ENCODE results near the gene IGHMBP2.

Gene IGHMBP2

DNA sequence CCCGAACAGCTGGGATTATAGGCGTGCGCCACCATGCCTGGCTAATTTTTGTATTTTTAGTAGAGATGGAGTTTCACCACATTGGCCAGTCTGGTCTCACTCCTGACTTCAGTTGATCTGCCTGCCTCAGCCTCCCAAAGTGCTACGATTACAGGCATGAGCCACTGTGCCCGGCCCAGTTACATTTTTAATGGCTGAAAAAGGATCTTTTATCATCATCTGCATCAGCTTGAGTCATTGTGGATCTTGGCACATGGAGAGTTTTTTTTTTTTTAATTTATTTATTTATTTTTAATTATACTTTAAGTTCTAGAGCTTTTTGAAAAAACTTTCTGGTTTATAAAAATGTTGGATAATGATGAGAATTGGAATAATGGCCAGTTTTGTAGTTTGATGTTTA, 8.6 kb downstream of the IGHMBP2 start:
- ChIA-PET POLR2A (no interaction called here), CTCF (no interaction called here)
- DNase-seq (ENCODE audit: extremely low spot score): no peak
- TF ChIP-seq, protein P1, sequence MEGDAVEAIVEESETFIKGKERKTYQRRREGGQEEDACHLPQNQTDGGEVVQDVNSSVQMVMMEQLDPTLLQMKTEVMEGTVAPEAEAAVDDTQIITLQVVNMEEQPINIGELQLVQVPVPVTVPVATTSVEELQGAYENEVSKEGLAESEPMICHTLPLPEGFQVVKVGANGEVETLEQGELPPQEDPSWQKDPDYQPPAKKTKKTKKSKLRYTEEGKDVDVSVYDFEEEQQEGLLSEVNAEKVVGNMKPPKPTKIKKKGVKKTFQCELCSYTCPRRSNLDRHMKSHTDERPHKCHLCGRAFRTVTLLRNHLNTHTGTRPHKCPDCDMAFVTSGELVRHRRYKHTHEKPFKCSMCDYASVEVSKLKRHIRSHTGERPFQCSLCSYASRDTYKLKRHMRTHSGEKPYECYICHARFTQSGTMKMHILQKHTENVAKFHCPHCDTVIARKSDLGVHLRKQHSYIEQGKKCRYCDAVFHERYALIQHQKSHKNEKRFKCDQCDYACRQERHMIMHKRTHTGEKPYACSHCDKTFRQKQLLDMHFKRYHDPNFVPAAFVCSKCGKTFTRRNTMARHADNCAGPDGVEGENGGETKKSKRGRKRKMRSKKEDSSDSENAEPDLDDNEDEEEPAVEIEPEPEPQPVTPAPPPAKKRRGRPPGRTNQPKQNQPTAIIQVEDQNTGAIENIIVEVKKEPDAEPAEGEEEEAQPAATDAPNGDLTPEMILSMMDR (IDR thresholded peaks at IDR 0.05; ENCODE audit: control extremely low read depth, extremely low read depth, low read depth, missing control alignments): no peak

DNA sequence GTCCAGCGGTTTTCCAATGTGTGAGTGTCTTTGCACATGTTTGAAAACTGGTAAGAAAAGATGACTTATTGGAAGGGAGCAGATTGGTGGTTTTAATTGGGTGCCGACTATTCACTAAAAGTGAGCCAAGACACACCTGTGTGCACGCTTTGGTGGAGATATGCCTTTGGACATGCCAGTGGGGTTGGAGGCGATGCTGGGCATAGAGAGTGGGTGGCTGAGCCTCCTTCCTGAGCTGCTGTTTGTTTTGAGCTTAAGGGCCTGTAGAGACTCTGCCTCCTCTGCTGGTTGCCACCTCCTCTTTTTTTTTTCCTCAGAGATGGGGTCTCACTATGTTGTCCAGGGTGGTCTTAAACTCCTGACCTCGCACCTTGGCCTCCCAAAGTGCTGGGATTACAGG, 9.5 kb downstream of the IGHMBP2 start:
- CTCF ChIA-PET: interaction anchor here (0.8 kb wide), 1 partner anchor 25 kb away, joined by 3 read pairs; no protein-coding TSS in a partner anchor
- POLR2A ChIA-PET: no interaction called here
- TF ChIP-seq, protein P1 (IDR thresholded peaks at IDR 0.05; ENCODE audit: control extremely low read depth, extremely low read depth, low read depth, missing control alignments): no peak
- no peak for DNase-seq (ENCODE audit: extremely low spot score)

DNA sequence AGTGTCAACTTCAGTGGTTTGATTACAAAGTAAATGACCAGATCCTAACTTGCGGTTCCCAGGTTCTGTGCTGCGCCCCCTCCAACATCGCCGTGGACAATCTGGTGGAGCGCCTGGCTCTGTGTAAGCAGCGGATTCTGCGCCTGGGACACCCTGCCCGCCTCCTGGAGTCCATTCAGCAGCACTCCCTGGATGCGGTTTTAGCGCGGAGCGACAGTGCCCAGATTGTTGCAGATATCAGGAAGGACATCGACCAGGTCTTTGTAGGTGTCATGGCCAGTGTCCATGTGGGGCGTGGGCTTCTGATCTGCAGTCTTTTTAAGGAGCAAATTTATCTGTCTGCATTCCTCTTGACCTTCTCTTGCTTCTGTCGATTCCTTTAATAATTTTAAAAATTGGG, 11.1 kb downstream of the IGHMBP2 start:
- no peak for DNase-seq (ENCODE audit: extremely low spot score)
- TF ChIP-seq, protein P1 (IDR thresholded peaks at IDR 0.05; ENCODE audit: control extremely low read depth, extremely low read depth, low read depth, missing control alignments): no peak
- ChIA-PET POLR2A (no interaction called here), CTCF (no interaction called here)

DNA sequence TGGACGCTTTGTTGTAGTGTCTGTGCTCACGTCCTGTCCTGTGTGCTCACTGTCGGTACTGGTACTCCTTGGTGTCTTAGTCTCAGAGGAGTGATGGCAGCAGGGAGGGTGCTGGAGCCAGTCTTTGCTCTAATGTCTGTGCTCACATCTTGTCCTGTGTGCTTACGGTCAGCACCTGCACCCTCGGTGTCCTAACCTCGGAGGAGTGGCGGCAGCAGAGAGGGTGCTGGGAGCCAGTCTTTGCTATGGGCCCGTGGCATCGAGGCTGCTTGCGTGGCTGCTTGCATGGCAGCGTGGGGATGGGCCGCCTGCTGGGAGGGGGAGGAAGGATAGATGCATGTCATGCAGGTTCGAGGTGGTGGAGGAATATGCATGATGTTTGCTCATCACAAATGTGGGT, 12.7 kb downstream of the IGHMBP2 start:
- CTCF ChIA-PET: no interaction called here
- no peak for DNase-seq (ENCODE audit: extremely low spot score)
- TF ChIP-seq, protein P1 (IDR thresholded peaks at IDR 0.05; ENCODE audit: control extremely low read depth, extremely low read depth, low read depth, missing control alignments): no peak
- POLR2A ChIA-PET: no interaction called here

DNA sequence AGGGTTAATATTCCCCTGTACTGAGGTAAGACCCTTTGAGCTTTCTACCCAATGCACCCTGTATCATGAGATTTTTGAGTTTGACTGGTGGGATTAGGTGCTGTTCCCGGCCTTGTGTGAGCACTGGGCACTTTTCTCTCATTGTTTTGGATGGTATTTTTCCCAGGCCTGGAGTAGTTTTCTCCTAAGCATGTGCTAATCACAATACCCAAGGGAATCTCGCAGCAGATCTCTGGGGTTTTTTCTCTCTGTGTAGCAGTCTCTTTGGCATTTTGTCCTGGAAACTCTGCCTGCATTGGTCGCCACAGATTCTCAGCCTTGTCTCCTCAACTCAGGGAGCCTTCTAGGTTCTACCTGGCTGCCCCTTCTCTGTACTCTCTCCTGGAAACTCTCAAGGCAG, 19.9 kb downstream of the IGHMBP2 start:
- CTCF ChIA-PET: no interaction called here
- POLR2A ChIA-PET: no interaction called here
- DNase-seq (ENCODE audit: extremely low spot score): no peak
- TF ChIP-seq, protein P1 (IDR thresholded peaks at IDR 0.05; ENCODE audit: control extremely low read depth, extremely low read depth, low read depth, missing control alignments): no peak

DNA sequence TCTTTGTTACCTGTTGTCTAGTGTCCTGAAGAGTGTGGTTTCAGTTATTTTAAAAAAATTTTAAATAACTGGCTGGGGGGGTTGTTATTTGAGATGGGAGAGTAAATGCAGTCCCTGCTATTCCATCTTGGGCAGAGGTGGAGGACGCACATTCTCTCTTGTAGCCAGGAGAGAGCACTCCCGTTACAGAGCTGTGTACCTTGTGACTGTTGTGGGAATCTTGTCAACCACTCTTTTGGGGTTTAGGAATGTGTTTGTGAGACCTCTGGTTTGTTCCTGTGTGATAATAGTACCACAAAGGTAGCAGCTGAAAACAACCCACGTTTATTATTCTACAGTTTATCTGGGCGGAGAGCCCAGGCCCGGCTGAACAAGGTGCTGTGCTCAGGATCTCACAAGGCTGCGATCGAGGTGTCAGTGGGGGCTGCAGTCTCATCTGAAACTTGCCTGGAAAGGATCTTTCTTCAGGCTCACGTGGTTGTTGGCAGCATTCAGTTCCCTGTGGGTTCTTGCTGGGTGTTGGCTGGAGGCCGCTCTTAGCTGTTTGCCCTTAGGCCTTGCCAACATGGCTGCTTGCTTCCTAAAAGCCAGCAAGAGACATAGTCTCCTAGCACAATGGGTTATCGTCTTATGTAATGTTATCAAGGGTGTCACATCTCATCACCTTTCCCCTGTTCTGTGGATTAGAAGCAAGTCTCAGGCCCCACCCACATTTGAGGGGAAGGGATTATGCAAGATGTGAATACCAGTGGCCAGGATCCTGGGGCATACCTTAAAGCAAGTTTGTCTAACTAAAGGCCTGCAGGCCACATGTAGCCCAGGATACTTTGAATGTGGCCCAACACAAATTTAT, 20.6 kb downstream of the IGHMBP2 start:
- ChIA-PET CTCF (no interaction called here), POLR2A (no interaction called here)
- TF ChIP-seq, protein P1 (IDR thresholded peaks at IDR 0.05; ENCODE audit: control extremely low read depth, extremely low read depth, low read depth, missing control alignments): no peak
- DNase-seq (ENCODE audit: extremely low spot score): no peak

Measured in GM10248 (cell line).